SKM-1 treated with dmso at 0.1 percent for 144 hours (cell line): ENCODE results near the gene APOL5.

ENCODE experiments used
- DNase-seq: peaks from one replicate; lab custom pipeline; 2025; ENCODE audit not compliant: unreplicated experiment; lab: John Stamatoyannopoulos, UW

APOL5 gene

GRCh38 chr22:35739931-35740380 lies 22.3 kb downstream of the APOL5 start:
- no peak for DNase-seq

- no peak for DNase-seq
Observed at GRCh38 chr22:35740616-35741015, 22.9 kb downstream of the APOL5 start.

- no peak for DNase-seq
Observed at GRCh38 chr22:35742342-35743100, 24.8 kb downstream of the APOL5 start.

- DNase-seq = no peak
Observed at GRCh38 chr22:35743326-35743860, 25.7 kb downstream of the APOL5 start.

- no peak for DNase-seq
Observed at GRCh38 chr22:35746248-35746647, 28.6 kb downstream of the APOL5 start.

GRCh38 chr22:35746946-35747703 lies 29.5 kb downstream of the APOL5 start:
- no peak for DNase-seq

- no peak for DNase-seq
Observed at GRCh38 chr22:35749808-35750207, 32.1 kb downstream of the APOL5 start.

GRCh38 chr22:35752006-35752862 lies 34.6 kb downstream of the APOL5 start:
- peak; percentile 10 for DNase-seq

GRCh38 chr22:35752863-35753189 lies 35.2 kb downstream of the APOL5 start:
- no peak for DNase-seq

GRCh38 chr22:35754761-35755160 lies 37.1 kb downstream of the APOL5 start:
- DNase-seq = no peak

GRCh38 chr22:35756722-35757121 lies 39.0 kb downstream of the APOL5 start:
- DNase-seq = no peak

GRCh38 chr22:35758394-35758793 lies 40.7 kb downstream of the APOL5 start:
- DNase-seq = no peak

GRCh38 chr22:35761037-35761436 lies 43.4 kb downstream of the APOL5 start:
- no peak for DNase-seq

- no peak for DNase-seq
Observed at GRCh38 chr22:35766654-35767580, 49.2 kb downstream of the APOL5 start.

GRCh38 chr22:35769974-35770373 lies 52.3 kb downstream of the APOL5 start:
- no peak for DNase-seq

GRCh38 chr22:35775339-35775738 lies 57.7 kb downstream of the APOL5 start:
- no peak for DNase-seq

GRCh38 chr22:35777335-35777975 lies 59.8 kb downstream of the APOL5 start:
- no peak for DNase-seq
